ENCODE results near the gene CYP4F11.

- TF ChIP-seq POLR2A (IDR thresholded peaks at IDR 0.05; ENCODE audit: low read depth, low read length) (no peak), POLR2AphosphoS5 (IDR thresholded peaks at IDR 0.05; ENCODE audit: low read depth, low read length) (no peak), SPI1 (IDR thresholded peaks at IDR 0.05; ENCODE audit: low read depth, low read length) (no peak)
These were observed 49.2 kb downstream of the CYP4F11 start for GRCh38 chr19:15885167-15885566.
